ENCODE measurements around the gene PERM1.
"Not testable (repeated sequence)": the region's sequence is repeated elsewhere in the genome, so short reads cannot be mapped to it uniquely, and the experiment has no call there.

Gene PERM1

GRCh38 chr1:1013922-1014648 lies 32.2 kb upstream of the PERM1 start:
- no peak for DNase-seq

- DNase-seq: peak; percentile 7
These were observed 31.4 kb upstream of the PERM1 start, which contains the start of gene ISG15 for GRCh38 chr1:1013105-1013921. Gene ISG15, plus strand, starts transcription at chr1:1013497. Its CDS starts 77 bp downstream, at chr1:1013574.

- not testable (repeated sequence) for DNase-seq
These were observed 30.8 kb upstream of the PERM1 start for GRCh38 chr1:1012736-1013104.

GRCh38 chr1:1011396-1011949 lies 29.6 kb upstream of the PERM1 start:
- no peak for DNase-seq

GRCh38 chr1:1010131-1010530 lies 28.2 kb upstream of the PERM1 start:
- DNase-seq: not testable (repeated sequence)

- no peak for DNase-seq
These were observed 24.6 kb upstream of the PERM1 start for GRCh38 chr1:1006305-1007159.

- DNase-seq: no peak
These were observed 23.9 kb upstream of the PERM1 start for GRCh38 chr1:1005774-1006304.

- DNase-seq: no peak
These were observed 23.1 kb upstream of the PERM1 start for GRCh38 chr1:1004780-1005697.

GRCh38 chr1:1004420-1004779 lies 22.5 kb upstream of the PERM1 start:
- no peak for DNase-seq

- no peak for DNase-seq
These were observed 21.9 kb upstream of the PERM1 start for GRCh38 chr1:1003618-1004419.

GRCh38 chr1:1001057-1001783 lies 19.3 kb upstream of the PERM1 start:
- no peak for DNase-seq

GRCh38 chr1:1000357-1001056 lies 18.6 kb upstream of the PERM1 start:
- DNase-seq: no peak

GRCh38 chr1:999725-1000356 lies 17.9 kb upstream of the PERM1 start, which contains the start of gene HES4:
Gene HES4, minus strand, starts transcription at chr1:1000097. Its CDS starts 124 bp downstream, at chr1:999973.
- peak; percentile 51 for DNase-seq

- DNase-seq: no peak
These were observed 17.3 kb upstream of the PERM1 start for GRCh38 chr1:998995-999724.

GRCh38 chr1:998745-998994 lies 16.8 kb upstream of the PERM1 start:
- DNase-seq: no peak

GRCh38 chr1:997993-998744 lies 16.3 kb upstream of the PERM1 start:
- no peak for DNase-seq

- DNase-seq: no peak
These were observed 15.8 kb upstream of the PERM1 start for GRCh38 chr1:997713-997992.

Measured in NCI-H1436 treated with DMSO at 0.1 percent for 48 hours (cell line).